AG04449 (cell line): ENCODE measurements around the gene CREB3L2.
"Not testable (repeated sequence)": the region's sequence is repeated elsewhere in the genome, so short reads cannot be mapped to it uniquely, and the experiment has no call there.

Experiments used
- CTCF ChIA-PET: fragments of 350-600 bp; formaldehyde crosslinking; extraction: SDS; loops from one replicate; lab custom pipeline; 2021; ENCODE audit warnings: antibody characterized with exemption; lab: Yijun Ruan, JAX
- POLR2A ChIA-PET: fragments of 400-600, 350-600 bp; formaldehyde crosslinking; extraction: SDS; loops from one replicate; lab custom pipeline; 2020; ENCODE audit warnings: antibody characterized with exemption, inconsistent platforms; lab: Yijun Ruan, JAX
- DNase-seq: peaks from one replicate; pipeline ENCODE4 v3.0.0-alpha.2; 2010; ENCODE audit warnings: low read depth, low spot score
- H3K4me3 ChIP-seq: 2 replicates; pipeline ENCODE4 v1.5.1; 2011; ENCODE audit warnings: low read depth, mild to moderate bottlenecking, control low read depth, low read length
- CTCF ChIP-seq: IDR thresholded peaks from one replicate; pipeline ENCODE4 v1.5.1; 2011; ENCODE audit warnings: mild to moderate bottlenecking, moderate library complexity, low read length, control low read depth, inconsistent platforms; ENCODE audit not compliant: insufficient read depth; ENCODE audit errors: missing control alignments

Gene CREB3L2

DNA sequence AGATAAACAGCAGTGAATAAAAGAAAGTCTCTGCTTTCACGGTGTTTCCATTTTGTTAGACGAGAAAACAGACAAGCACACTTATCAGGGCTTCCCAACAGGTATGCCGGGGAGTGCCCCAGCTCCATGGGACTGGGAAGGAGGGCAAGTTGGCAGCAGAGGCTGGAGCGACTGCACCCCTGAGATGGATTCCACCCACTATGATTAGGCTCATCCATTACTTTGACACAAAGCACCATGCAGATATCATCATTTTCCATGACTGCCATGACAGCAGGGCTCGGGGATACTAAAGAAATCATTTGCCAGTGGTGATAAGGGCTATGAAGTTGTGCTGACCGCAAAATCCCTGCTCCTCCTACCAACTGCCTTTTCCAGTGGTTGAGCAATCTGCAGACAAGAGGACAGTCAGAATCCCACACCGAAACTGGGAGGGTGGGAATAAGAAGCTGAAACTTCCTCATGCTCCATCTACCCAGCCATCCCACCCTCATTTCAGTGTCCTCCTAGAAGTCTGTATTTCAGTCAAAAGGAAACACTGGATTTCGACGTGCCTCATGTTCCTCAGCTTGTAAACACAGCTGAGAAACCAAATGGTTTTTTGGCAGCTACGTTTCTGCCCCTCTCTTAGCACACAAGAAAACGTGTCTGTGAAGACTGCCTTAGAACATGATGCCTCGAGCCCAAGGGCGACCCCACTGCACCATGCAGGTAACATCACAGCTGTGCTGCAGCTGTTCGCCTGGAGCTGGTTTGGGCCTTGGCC is 15.5 kb downstream of the CREB3L2 start:
- ChIA-PET CTCF (interaction anchor here (0.8 to 2.1 kb wide), 3 partner anchors 16 to 753 kb away, joined by 3 to 16 read pairs (median 4); partner anchors contain the start of gene CREB3L2), POLR2A (interaction anchor here (0.5 to 1.0 kb wide), 2 partner anchors 8 to 11 kb away, joined by 3 to 4 read pairs; no protein-coding TSS in a partner anchor)
- TF ChIP-seq CTCF: no peak
- peak overlapping the region; percentile 15; the same call in 1 of the 2 replicates for H3K4me3 ChIP-seq
- DNase-seq: no peak

DNA sequence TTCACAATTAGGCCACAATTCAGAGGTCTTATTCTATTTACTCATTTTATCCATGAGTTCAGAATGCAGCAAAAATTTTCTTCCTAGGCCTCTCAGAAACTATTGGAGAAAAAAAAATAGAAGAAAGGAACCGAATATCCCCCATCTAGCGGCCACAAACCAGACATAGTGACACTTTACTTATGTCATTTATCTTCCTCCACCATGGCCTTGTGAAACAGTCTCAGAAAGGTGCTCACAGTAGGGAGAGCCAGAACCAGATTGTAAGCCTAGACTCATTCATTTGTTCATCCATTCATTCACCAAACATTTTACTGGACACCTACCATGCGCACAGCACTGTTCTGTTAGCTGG is 16.0 kb downstream of the CREB3L2 start:
- no peak overlapping the region for H3K4me3 ChIP-seq
- CTCF ChIA-PET: interaction anchor here (2.1 kb wide), 1 partner anchor 16 kb away, joined by 16 read pairs; the partner anchor contains the start of gene CREB3L2
- TF ChIP-seq CTCF: no peak
- POLR2A ChIA-PET: no interaction called here
- no peak for DNase-seq

GRCh38 chr7:137985253-137985896 is 16.5 kb downstream of the CREB3L2 start:
- H3K4me3 ChIP-seq: no peak overlapping the region
- CTCF ChIA-PET: interaction anchor here (1.9 kb wide), 1 partner anchor 17 kb away, joined by 10 read pairs; the partner anchor contains the start of gene CREB3L2
- POLR2A ChIA-PET: no interaction called here

DNA sequence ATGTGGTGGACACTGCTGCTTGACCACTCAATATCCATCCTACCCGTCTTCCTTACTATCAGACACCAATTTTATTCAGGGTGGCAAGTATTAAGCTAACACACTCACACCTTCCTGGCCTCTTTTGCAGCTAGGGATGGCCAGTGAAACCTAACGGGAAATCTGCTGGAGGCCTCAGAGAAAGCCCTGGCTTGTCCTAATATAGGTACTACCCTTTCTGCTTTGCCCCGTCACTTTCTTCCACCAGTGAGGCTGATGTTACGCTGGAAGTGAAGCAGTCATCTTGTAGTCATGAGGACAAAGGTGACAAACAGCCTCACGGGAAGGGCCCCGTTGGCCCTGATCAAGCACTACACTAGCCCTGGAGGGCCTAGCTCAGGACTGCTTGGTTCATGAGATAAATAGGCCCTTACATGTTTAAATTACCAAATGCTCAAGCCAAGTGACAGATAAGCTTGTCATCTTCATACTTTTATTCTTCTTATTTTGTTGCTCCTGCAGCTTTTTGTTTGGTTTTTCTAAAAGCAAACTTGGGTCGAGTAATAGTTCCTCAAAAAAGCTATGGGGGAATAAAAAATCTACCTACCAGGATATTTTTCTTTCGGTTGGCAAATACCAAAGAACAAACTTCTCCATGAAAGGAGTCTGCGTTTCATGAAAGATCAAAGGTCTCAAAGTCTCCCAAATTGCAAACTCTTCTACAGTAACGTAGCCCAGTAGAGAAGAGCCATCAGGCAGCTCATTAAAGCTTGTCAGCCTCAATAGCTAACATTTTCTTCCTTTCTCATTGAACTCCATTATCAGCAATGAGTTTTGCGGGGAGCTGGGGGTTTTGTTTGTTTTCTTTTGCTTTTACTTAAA is 17.5 kb downstream of the CREB3L2 start:
- CTCF ChIA-PET: interaction anchor here (1.9 kb wide), 2 partner anchors 18 to 85 kb away, joined by 4 to 10 read pairs; partner anchors contain the start of gene CREB3L2
- DNase-seq: no peak
- POLR2A ChIA-PET: no interaction called here
- H3K4me3 ChIP-seq: no peak overlapping the region
- TF ChIP-seq CTCF: no peak

More at GRCh38 chr7:137985253-137985896, 16.5 kb downstream of the CREB3L2 start:
- TF ChIP-seq CTCF: no peak
- no peak for DNase-seq

DNA sequence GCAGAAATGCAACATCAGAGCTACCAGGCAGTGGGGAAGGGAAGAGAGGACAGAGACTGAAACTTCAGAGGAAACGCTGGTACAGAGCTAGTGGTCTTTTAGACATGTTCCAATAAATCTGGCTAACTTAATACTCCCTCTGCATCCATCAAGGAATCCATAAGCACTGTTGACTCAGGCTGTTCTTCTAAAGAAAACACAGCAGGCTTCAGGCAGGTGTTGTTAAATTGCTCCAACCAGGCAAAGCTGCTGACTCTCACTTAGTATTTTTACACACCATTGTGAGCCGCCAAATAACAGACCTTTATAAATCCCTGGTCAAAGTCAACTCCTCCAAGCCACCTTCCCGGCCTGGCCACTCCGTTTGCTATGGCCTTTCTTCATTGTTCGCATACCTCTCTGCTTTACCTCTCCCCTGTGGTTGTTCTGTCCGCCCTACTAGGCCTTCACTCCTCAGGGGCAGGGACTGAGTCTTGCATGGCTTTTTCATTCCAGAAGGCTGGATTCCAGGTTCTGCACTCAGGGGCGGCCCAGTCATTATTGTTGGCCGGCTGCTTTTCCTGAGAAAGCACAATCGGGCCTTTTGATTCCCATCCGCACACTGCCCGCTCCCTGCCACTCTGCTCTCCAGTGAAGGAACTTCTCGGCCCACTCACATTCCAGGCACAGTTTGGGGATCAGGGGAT is 18.4 kb downstream of the CREB3L2 start:
- no peak for DNase-seq
- no peak for TF ChIP-seq CTCF
- ChIA-PET POLR2A (no interaction called here), CTCF (interaction anchor here (1.2 to 1.9 kb wide), 3 partner anchors 19 to 84 kb away, joined by 3 to 10 read pairs (median 4); partner anchors contain the start of gene CREB3L2)
- H3K4me3 ChIP-seq: no peak overlapping the region

GRCh38 chr7:137982394-137982793 is 19.5 kb downstream of the CREB3L2 start:
- CTCF ChIA-PET: interaction anchor here (1.0 to 6.2 kb wide), 3 partner anchors 7 to 21 kb away, joined by 5 to 38 read pairs (median 9); partner anchors contain the start of gene CREB3L2
- H3K4me3 ChIP-seq, DNase-seq: not testable (repeated sequence)
- POLR2A ChIA-PET: interaction anchor here (1.0 kb wide), 1 partner anchor 100 kb away, joined by 3 read pairs; no protein-coding TSS in a partner anchor
